Esophagus muscularis mucosa (tissue), 3 donors: ENCODE results near the gene ALDOB.

Experiments used
- POLR2A ChIP-seq: fragments of 450-650 bp; IDR thresholded peaks from one replicate; pipeline ENCODE4 v1.6.1; 2017; ENCODE audit warnings: antibody characterized with exemption, moderate library complexity, mild to moderate bottlenecking, low read depth
- TF ChIP-seq, protein P1 (sequence below), 3 experiments: fragments of 200-600 bp in 2 of 3; fragments of 450-650 bp in 1 of 3; sonication (generic) in 2 of 3; IDR thresholded peaks; one replicate each; pipeline ENCODE4 v1.5.1; 2017 to 2019; ENCODE audit warnings: antibody characterized with exemption in 3 of 3, mild to moderate bottlenecking in 2 of 3, moderate library complexity in 1 of 3

GRCh38 chr9:101450931-101451330 is 15.4 kb upstream of the ALDOB start:
- TF ChIP-seq, protein P1, sequence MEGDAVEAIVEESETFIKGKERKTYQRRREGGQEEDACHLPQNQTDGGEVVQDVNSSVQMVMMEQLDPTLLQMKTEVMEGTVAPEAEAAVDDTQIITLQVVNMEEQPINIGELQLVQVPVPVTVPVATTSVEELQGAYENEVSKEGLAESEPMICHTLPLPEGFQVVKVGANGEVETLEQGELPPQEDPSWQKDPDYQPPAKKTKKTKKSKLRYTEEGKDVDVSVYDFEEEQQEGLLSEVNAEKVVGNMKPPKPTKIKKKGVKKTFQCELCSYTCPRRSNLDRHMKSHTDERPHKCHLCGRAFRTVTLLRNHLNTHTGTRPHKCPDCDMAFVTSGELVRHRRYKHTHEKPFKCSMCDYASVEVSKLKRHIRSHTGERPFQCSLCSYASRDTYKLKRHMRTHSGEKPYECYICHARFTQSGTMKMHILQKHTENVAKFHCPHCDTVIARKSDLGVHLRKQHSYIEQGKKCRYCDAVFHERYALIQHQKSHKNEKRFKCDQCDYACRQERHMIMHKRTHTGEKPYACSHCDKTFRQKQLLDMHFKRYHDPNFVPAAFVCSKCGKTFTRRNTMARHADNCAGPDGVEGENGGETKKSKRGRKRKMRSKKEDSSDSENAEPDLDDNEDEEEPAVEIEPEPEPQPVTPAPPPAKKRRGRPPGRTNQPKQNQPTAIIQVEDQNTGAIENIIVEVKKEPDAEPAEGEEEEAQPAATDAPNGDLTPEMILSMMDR (IDR thresholded peaks at IDR 0.05): no peak
- no peak for TF ChIP-seq POLR2A
